Fibroblast of mammary gland (primary cell): ENCODE measurements around the gene MAEA.

Experiments used
- DNase-seq: peaks from one replicate; pipeline ENCODE4 v3.0.0-alpha.2; 2010; ENCODE audit warnings: low read depth
- H3K4me3 ChIP-seq: 2 replicates; pipeline ENCODE4 v1.5.1; 2011; ENCODE audit warnings: low read depth, mild to moderate bottlenecking, low read length, moderate library complexity; ENCODE audit not compliant: control insufficient read depth
- CTCF ChIP-seq: conservative IDR thresholded peaks from 2 replicates; pipeline ENCODE4 v1.5.1; 2011; ENCODE audit warnings: low read depth, low read length, inconsistent platforms; ENCODE audit not compliant: control insufficient read depth, insufficient read depth

Gene MAEA

DNA sequence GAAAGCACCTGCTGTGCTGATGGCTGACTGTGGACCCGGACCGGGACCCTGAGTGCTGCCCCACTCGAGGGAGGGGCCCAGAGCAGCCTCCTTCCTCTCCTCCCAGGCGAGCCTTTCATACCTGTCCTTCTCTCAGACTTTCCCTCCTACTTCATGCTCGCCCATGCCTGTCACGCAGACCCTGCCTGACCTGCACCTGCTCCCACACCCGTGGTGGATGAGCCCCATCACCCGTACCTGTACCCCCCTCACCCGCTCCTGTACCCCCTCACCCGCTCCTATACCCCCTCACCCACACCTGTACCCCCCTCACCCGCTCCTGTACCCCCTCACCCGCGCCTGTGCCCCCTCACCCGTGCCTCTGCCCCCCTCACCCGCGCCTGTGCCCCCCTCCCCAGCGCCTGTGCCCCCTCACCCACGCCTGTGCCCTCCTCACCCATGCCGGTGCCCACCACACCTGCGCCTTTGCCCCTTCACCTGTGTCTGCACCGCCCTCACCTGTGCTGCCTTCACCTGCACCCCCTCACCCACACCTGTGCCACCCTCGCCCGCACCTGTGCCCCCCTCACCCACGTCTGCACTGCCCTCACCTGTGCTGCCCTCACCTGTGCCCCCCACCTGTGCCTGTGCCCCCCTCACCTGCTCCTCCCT lies 5.8 kb downstream of the MAEA start:
- H3K4me3 ChIP-seq = no peak overlapping the region
- TF ChIP-seq CTCF = no peak
- DNase-seq = no peak

DNA sequence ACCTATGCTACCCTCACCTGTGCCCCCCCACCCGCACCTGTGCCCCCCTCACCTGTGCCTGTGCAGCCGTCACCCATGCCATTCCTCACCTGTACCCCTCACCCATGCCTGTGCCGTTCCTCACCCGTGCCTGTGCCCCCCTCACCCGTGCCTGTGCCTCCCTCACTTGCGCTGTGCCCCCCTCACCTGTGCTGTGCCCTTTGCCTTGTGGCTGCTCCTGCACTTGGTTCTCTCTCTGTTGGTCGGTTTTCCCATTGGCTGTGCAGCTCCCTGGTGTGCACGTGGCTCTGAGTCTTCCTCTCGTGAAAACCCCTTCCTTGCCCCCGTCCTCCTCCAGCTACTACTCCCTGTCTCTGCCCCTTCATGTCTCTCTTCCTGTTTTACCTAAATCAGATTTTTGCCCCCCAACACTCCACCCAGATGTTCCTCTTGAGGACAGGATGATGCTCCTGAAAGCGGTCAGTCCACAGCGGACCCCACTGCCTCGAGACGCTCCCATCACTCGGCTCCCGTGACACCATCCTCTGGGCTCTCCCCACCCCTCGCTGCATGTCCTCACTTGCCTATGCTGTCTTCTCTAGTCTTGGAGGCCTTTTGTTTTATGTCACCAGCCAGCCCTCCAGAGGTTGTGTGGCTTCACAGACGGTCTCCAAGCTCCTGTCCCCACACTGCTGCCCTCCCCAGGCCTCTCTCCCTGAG lies 6.8 kb downstream of the MAEA start:
- no peak for DNase-seq
- no peak for TF ChIP-seq CTCF
- no peak overlapping the region for H3K4me3 ChIP-seq

GRCh38 chr4:1297023-1297395 lies 7.3 kb downstream of the MAEA start:
- DNase-seq = no peak
- TF ChIP-seq CTCF = no peak
- no peak overlapping the region for H3K4me3 ChIP-seq

DNA sequence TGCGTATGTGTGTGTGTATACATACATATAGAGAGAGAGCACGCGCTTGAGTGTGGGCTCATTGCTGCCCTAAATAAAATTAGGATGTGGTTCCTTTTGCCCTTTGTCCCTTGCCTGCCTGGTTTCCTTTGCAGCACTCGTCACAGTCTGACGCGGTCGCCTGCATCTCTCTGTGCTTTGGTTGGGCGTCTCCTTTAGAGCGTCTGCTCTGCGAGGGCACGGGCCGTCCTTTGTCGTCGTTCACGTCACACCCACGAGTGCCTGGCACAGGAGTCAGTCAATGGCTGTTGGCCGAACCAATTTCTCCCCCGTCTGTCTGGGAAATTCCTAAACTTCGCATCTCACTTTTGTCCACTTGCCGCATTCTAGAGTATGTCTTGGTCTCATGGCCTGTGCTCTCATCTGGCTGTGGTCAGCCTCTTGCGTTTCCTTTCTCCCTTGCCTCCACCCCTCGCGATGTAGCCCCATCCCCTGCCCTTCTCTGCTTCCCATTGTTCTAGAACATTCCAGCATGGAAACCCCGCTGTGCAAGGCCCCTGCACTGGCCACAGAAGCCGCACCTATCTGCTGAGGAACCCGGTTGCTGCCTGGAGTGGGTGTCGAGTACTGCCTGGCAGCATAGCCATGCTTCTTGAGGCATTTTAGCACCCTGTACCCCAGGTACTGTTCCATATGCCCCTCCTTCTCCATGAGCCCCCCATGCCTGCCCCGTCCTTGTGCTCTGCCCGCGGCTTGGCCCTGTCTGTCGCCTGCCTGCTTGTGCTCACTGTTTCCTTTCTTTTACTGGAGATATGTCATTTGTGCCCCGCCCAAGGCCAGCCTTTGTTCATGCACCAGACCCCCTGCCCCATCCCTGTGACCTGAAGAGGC lies 8.0 kb downstream of the MAEA start:
- DNase-seq = no peak
- H3K4me3 ChIP-seq = no peak overlapping the region
- no peak for TF ChIP-seq CTCF

GRCh38 chr4:1298461-1298860 lies 8.8 kb downstream of the MAEA start:
- no peak for DNase-seq
- no peak overlapping the region for H3K4me3 ChIP-seq
- TF ChIP-seq CTCF = no peak

DNA sequence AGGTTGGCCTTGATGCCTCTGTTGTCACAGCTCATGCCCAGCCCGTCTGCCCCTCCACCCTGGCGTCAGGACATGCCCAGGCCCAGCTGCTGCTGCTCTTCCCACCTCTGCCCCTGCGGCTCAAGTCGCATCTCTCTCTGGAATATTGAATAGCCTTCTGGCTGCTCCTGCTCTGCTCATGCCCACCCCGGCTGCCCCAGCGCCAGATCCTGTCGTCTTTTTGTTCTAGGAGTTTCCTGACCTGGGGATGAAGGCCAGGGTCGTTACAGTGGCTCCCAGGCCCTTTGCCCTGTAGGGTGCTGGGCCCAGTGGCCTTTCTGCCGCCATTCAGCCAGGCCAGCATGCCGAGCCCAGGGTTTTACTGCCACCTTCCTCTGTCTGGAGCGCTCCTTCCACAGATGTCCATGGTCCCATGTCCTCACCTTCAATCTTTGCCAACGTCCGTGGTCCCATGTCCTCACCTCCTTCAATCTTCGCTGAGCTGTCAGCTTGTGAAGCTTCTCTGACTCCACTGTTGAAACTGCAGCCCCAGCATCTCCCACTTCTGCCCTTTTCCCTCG lies 9.7 kb downstream of the MAEA start:
- DNase-seq = no peak

More for the DNA sequence above, 9.7 kb downstream of the MAEA start:
- H3K4me3 ChIP-seq = no peak overlapping the region
- no peak for TF ChIP-seq CTCF
